ENCODE measurements around the gene ARRB2.

ARRB2 gene

GRCh38 chr17:4728124-4728523 is 17.7 kb downstream of the ARRB2 start:
- no peak overlapping the region for H3K4me3 ChIP-seq (ENCODE audit: low read depth, low read length)
- TF ChIP-seq CTCF (IDR thresholded peaks at IDR 0.05; ENCODE audit: borderline replicate concordance, insufficient read depth, low read depth, low read length) = no peak

- no peak overlapping the region for H3K4me3 ChIP-seq (ENCODE audit: low read depth, low read length)
- peak; percentile 75 for TF ChIP-seq CTCF (IDR thresholded peaks at IDR 0.05; ENCODE audit: borderline replicate concordance, insufficient read depth, low read depth, low read length)
Measured at GRCh38 chr17:4733073-4733531, 22.7 kb downstream of the ARRB2 start.

- H3K4me3 ChIP-seq (ENCODE audit: low read depth, low read length) = no peak overlapping the region
- TF ChIP-seq CTCF (IDR thresholded peaks at IDR 0.05; ENCODE audit: borderline replicate concordance, insufficient read depth, low read depth, low read length) = no peak
Measured at GRCh38 chr17:4734857-4735475, 24.5 kb downstream of the ARRB2 start.

- H3K4me3 ChIP-seq (ENCODE audit: low read depth, low read length) = no peak overlapping the region
- no peak for TF ChIP-seq CTCF (IDR thresholded peaks at IDR 0.05; ENCODE audit: borderline replicate concordance, insufficient read depth, low read depth, low read length)
Measured at GRCh38 chr17:4735876-4736651, 25.6 kb downstream of the ARRB2 start.

GRCh38 chr17:4738136-4739121 is 28.0 kb downstream of the ARRB2 start:
- TF ChIP-seq CTCF (IDR thresholded peaks at IDR 0.05; ENCODE audit: borderline replicate concordance, insufficient read depth, low read depth, low read length) = no peak
- H3K4me3 ChIP-seq (ENCODE audit: low read depth, low read length) = no peak overlapping the region

- TF ChIP-seq CTCF (IDR thresholded peaks at IDR 0.05; ENCODE audit: borderline replicate concordance, insufficient read depth, low read depth, low read length) = no peak
- H3K4me3 ChIP-seq (ENCODE audit: low read depth, low read length) = peak within 1 kb of the TSS; percentile 63
Measured at GRCh38 chr17:4739122-4740024, 28.9 kb downstream of the ARRB2 start, which contains the start of the genes CXCL16 and ZMYND15. Gene CXCL16, minus strand, starts transcription at chr17:4739928. Its CDS starts 589 bp downstream, at chr17:4739339. Gene ZMYND15, plus strand, starts transcription at chr17:4739833. Its CDS starts 716 bp downstream, at chr17:4740549.

All from GM12875 (cell line).